Measurements from ENCODE around the gene UQCC3.
"Not testable (repeated sequence)": the region's sequence is repeated elsewhere in the genome, so short reads cannot be mapped to it uniquely, and the experiment has no call there.

Gene UQCC3

DNA sequence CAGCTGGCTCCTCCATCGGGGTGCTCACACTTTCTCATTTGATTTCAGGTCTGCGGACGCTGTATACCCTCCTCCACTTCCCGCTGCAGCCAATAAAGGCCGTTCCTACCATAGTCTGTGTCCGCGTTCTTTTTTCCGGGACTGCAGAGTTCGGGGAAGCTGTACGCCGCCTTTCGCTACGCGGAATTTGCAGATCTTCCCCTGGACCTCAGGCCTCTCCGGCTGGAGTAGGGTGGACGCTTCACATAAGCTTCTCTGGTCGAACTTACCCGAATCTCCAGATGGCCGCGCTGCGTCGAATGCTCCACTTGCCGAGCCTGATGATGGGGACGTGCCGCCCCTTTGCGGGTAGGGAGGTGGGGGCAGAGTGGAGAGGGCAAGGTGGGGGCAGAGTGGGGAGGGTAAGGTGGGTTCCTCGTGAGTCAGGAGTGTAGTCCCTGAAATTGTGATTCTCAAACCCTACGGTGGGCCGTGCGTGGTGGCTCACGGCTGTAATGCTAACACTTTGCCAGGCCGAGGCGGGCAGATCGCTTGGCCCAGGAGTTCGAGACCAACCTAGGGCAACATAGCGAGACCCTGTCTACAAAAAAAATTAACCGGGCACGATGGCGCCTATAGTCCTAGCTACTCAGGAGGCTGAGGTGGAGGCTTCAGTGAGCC is 5.7 kb upstream of the UQCC3 start:
- FAIRE-seq = no peak

DNA sequence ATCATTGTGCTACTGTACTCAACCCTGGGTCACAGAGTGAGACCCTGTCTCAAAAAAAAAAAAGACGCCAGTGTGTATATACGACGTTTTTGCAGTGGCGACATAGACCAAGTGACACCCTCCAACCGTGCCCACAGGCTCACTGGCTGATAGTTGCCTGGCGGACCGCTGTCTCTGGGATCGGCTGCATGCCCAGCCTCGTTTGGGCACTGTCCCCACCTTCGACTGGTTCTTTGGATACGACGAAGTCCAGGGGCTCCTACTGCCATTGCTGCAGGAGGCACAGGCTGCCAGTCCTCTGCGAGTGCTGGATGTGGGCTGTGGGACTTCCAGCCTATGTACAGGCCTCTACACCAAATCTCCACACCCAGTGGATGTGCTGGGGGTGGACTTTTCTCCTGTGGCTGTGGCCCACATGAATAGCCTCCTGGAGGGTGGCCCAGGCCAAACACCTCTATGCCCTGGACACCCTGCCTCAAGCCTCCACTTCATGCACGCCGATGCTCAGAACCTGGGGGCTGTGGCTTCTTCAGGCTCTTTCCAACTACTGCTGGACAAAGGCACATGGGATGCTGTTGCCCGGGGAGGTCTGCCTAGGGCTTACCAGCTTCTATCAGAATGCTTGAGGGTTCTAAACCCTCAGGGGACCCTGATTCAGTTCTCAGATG is 5.1 kb upstream of the UQCC3 start:
- no peak for FAIRE-seq

DNA sequence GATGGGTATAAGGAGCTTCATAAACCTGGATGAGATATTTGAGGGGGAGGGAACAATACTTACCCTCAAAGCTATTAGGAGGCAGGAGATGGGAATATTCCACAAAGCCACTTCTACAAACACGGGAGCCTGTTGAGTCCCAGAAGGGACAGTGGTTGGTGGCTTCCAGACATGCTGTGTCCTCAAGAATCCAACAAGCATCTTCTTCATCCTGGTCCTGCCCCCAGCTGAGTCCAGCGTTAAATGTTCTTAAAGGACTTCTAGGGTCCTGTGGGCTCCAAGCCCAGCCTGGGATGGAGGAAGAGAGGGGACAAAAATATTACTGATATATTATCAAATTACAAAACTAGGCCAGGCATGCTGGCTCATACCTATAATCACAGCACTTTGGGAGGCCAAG is 4.0 kb upstream of the UQCC3 start:
- no peak for FAIRE-seq

DNA sequence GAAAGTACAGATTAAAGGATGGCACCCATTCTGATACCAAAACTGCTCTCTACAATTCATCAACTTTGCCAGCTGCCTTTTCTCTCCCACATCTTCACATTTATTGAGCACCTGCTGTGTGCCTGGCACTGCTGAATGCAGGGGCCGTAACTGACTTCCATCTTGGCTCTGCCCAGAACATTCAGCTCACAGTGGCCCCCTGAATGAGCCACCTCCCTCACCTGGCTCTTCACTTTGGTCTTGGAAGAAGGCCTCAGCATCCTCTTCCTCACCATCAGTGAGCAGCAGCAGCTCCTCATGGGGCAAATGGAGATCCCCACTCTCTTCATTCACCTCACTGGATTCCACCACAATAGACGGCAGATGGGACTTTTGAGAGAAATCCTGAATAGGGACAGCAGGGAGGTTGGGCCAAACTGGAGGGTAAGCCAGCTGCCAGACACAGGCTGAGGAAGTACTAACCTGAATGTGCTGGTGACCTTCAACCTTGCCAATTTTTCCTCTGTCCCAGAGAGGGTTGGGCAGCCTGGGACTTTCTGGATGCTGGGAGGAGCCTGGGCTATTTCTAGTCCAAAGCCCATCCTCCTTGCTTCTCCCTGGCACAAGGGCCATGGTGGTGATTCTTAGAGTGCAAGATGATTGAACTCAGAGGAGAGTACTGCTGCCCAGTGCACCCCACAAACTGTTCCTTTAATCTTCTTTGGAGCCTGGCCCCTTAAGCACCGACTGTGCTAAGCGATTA is 1.9 kb upstream of the UQCC3 start:
- no peak for FAIRE-seq

DNA sequence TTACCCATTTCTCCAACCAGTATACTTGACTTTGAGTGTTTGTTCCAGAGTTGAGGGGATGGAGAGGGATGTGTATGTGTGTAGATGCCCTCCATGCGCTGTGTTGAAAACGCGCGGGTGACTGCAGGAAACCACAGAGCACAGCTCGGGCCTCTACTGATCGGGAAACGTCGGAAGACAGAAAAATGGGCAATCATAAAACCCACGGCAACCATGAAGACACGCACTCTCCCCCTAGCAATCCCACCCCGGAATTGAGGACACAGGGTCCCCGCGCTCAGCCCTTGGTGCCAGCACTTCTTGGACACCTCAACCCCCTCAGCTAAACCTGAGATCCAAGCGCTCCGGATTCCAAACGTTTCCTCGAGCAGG is 251 bp upstream of the UQCC3 start:
- FAIRE-seq = no peak

DNA sequence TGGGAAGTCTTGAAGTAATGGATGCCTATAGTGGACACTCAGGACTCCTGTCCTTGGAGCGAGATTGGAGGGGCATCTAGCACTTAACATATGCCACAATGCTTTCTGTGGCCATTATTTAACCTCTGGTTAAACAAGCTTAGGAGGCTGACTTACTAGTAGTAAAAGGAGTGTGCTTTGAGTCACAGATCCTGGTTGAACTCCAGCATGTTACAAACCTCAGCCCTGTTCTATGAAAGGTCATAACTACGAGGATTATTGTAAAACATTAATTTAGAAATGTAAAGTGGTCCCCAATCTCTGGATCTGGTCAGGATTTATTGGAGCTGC is 1.7 kb downstream of the UQCC3 start:
- no peak for FAIRE-seq

DNA sequence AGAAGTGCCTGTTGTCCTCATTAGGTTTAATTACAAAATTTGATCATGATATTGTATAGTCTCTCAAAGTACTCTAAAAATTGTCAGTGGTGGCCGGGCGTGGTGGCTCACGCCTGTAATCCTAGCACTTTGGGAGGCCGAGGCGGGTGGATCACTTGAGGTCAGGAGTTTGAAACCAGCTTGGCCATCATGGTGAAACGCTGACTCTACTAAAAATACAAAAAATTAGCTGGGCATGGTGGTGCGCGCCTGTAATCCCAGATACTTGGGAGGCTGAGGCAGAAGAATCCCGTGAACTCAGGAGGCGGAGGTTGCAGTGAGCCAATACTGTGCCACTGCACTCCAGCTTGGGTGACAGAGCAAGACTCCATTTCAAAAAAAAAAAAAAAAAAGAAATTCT is 3.9 kb downstream of the UQCC3 start:
- not testable (repeated sequence) for FAIRE-seq

DNA sequence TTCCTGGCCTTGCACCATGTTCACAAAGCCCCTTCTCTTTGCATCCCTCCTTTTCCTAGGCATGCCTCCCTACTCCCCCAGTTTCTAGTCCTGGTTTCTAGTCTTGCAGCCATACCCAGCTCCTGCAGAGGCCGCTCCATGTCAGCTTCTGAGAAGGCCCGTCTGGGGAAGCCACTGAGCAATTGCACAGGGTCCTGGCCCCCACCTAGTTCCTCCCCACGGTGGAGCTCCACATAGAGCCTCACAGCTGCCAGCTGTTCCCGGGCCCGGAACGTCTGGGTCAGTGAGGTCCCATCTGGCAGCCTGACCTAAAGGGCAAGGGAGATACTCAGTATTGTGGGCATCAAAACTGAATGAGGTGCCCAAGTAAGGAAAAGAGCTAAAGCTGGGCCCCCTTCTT is 5.2 kb downstream of the UQCC3 start:
- no peak for FAIRE-seq

DNA sequence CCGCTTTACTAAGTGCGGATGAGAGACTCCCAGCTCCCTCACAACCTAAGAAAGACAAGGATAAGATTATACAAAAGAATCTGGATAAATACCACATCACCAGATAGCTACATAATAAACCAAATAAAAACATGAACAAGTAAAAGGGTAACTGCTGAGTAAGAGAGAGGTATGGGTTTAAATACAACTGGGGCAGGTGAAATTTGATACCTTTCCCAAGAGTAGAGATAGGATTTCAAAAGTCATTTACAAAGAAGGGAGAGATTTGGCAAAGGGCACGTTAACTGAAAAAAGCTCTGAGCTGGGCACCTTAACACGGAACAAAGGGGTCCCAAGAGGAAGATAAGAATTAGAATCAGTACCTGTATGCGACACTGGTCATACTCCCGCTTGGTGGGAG is 5.7 kb downstream of the UQCC3 start:
- FAIRE-seq = no peak

DNA sequence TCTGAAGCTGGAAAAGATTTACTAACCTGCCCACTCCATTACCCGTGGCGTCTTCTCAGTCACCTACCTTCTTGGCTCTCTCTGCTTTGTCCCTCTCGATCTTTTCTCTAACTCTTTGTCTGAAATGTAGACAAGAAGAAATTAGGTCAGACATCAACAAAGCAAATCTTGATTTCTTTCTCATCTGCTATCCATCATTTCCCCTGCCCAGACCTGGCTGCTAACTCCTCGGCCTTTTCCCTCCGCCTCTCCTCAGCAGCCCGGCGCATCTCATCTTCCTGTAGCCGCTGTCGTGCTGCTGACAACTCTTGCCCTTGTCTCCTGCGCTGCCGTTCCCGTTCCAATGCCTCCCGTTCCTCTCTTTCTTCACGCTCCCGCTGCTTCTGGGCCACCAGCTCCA is 6.2 kb downstream of the UQCC3 start:
- no peak for FAIRE-seq

DNA sequence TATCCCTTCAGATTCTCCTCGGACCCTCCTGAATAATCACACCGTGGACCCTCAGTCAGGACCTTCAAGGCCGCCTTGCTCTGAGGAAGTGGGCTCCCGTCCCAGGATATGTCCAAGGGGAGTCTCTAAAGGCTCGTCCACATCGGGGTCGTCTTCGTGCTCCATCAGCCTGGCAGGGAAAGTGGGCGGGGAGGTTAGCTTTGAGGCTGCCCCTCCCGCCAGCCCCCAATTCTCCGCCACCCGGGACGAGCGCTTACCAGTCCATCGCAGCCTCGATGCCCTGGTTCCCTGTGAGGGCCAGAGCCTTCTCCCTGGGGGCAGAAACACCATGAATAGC is 6.9 kb downstream of the UQCC3 start:
- no peak for FAIRE-seq

DNA sequence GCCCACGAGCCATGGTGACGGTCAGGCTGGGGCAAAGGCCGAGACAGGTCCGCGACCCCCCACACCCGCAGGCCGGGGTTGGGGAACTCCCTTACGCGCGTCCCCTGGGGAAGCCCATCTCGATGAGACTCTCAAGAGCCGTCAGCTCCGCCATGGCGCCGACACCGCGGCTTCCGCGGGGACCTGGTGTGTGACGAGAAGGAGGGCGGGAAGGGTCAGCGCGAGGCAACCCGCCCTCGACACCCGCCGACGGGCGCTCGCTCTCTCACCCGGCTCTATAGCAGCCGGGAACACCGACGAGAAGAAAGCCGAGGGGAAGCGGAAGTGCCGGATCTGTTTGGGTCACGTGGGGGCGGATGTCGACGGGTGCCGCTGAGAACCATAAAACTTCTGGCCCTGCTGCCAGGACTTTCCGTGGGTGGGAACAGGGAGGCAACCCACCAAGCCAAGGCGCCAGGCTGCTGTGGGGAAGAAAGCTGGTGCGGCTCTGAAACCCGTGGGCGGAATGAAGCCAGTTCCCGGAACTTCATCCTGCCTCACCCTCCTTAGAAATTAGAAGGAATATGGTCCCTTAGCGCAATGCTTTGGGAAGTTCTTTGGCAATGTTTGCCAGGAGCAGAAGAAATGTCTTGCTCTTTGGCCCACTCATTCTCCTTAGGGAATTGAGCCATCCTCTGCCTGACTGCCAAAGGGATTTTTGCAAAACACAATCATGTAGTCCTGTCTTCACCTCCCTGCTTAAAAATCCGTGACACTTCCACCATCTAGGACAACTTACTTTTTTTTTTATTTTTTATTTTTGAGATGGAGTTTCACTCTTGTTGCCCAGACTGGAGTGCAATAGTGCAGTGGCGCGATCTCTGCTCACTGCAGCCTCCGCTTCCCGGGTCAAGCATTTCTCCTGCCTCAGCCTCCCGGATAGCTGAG is 7.6 kb downstream of the UQCC3 start, which contains the start of gene UBXN1:
UBXN1 (minus strand) TSS at position 304 of the 927 bp plus-strand sequence; CDS start at position 154, 150 bp downstream.
- no peak for FAIRE-seq

DNA sequence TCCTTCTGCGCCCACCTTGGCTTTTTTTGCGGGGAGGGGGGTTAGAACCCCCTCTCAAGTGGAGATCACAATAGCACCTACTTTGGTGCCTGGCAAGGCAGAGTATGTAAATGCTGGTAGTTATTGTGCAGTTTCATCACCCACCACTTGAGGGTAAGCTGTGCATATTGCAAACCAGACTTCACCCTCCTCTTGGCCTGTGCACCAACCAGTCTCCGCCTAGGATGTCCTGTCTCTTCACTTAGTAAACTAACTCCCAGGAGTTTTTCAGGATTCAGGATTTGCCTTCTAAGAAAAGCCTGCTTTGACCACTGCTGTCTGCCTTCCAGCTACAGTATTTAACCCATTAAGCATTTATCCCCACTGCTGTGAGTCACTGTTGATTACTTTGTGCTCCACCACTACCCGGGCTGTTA is 9.4 kb downstream of the UQCC3 start:
- no peak for FAIRE-seq

DNA sequence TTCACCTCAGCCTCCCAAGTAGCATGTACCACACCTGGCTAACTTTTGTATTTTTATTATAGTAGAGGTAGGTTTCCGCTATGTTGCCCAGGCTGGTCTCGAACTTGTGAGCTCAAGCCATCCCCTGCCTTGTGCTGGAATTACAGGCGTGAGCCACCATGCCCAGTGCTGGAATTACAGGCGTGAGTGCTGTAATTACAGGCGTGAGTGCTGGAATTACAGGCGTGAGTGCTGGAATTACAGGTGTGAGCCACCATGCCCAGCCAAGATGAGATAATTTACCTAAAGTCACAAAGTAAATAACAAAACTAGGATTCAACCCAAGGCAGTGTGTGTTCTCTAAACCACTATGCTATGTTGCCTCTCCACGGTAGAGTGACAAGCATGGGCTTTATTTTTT is 11.0 kb downstream of the UQCC3 start:
- FAIRE-seq = no peak

DNA sequence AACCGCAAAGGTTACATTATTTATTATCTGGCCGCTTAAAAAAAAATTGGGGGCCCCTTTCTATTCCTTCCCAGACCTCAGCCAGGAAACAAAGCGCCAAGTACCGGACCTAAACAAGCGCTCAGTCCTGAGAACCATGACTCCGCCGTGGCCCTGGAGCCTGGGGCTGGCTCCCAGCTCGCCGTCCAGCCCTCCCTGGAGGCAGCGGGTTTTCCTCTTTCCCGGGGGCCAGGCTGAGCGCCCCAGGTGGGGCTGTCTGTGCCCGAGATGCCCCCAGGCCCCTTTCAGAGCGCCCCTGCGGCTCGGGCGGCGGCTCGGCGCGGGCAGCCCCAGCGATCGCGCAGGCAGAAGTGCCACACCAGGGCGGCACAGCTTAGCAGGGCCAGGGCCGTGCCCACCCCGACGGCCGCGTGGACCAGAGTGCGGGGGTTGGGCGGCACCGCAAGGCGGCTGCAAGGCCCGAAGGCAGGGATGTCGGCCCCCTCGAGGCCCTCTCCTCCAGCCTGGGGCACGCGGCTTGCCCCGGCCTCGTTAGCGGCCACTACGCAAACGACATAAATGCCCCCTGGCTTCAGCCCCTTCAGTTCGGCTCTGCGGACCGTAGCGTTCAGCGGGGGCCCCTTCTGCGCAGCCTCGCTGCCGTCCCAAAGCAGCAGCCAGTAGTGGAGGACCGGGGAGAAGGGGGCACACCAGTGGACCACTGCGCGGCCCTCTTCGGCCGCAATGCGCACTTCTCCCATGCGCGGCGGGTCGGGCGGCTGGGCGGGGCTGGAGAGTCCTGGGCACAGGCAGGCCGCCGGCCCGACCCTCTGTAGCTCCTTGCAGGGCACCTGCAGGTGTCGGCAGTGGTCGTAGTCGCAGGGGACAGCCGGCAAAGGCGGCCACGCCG is 16.3 kb downstream of the UQCC3 start:
- FAIRE-seq = no peak

DNA sequence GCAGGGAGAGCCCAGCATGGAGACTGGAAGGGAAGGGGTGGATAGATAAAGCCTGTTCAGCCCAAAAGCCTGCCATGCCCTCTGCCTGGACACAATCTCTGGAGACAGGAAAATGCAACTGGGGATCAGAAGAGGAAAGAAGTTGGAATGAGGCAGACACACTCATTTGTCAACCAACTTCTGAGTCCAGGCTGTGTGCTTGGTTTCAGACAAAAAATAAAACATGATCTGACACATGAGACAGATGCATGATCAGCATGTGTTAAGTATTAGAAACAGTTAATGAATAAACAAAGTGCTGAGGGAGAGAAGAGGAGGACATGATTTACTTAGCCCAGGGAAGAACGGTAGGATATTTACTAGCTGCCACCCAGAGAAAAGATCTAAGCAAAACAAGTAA is 17.0 kb downstream of the UQCC3 start:
- no peak for FAIRE-seq

DNA sequence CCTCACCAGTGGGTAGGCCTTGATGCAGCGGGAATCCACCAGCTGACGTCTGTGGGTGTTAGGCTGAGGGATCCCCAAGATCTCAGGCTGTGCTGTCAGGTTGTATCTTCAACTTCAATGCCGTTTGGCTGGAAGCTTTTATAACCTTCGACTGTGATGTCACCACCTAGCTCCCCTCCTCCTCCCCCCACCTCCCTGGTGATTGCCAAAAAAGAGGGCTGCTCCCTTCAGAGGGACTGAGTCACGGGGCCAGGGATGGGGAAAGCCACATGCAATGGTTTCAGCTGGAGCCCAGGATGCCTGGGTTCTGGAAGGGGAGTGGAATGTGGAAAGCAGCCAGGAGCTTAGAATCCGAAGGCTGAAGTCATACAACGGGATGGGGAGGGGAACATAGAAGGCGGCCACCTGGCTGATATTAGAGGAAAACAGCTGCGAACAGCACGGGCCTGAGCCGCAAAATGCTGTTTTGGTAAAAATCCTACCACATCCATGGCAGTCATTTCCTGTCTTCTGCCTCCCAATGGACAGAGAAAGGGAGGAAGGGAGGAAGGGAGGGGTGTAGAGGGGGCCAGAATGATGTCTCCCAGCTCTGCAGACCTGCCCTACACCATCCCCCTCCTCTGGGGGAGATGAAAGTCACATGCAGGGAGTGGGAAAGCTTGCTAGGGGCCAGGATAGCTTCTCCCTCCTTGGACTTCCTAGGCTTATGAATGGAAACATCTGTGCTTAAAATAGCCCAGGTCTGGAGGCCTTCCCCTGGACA is 18.1 kb downstream of the UQCC3 start, which contains the start of gene LRRN4CL:
LRRN4CL (minus strand) TSS at position 110 of the 763 bp plus-strand sequence. CDS start 1,022 bp downstream, outside the sequence.
- no peak for FAIRE-seq

DNA sequence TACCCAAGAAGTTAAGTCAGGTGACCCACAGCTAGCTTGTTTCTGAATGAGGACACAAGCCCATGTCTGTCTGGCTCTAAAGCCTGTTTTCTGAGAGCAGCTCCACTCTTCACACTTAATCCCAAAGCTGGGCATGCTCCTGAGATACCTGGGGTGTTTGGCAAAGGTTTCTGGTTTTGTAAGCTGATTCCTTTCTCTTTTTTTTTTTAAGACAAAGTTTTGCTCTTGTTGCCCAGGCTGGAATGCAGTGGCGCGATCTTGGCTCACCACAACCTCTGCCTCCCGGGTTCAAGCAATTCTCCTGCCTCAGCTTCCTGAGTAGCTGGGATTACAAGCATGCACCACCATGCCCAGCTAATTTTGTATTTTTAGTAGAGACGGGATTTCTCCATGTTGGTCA is 22.2 kb downstream of the UQCC3 start:
- not testable (repeated sequence) for FAIRE-seq

DNA sequence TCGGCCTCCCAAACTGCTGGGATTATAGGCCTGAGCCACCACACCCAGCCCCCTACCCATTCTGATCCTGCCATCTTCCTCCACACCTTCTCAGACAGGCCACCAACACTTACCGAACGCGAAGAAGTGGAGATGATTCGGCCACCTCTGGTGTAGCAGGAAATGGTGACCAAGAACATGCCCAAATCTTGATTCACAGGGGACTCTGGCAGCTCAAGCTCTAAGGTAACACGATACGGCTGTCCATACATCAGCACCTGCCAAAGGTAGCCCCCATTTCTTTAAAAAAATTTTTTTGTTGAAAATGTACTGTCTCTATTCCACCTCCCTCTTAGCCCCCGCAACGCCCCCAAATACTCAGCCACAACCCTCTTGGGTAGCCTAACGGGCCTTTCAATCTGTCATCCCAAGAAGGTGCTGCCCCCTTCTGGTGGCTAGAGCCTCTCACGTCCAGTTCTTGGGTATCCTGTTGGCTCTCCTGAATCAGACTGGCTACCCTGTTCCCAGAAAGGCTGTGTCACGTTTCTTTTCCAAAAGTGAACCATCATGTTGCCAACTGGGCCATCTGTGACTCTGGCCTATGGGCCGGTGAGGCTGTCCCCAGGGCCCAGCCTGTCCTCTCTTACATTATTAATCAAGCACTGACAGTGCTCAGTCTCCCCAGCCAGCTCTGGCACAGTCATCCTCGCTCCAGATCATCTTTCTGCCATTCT is 23.1 kb downstream of the UQCC3 start:
- no peak for FAIRE-seq

DNA sequence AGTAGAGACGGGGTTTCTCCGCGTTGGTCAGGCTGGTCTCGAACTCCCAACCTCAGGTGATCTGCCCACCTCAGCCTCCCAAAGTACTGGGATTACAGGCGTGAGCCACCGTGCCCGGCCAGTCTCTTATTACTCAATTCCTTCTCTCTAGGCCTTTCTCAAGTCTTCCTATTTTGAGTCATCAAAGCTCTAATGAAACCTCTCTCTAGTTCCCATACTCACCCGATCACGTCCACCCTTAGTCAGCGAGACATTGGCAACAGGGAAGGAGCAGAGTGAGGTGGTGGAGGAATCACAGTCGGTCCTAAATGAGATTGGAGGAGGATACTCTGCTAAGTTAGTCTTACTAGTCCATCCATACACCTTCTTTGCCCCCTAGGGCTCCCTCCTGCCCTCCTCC is 30.8 kb downstream of the UQCC3 start:
- no peak for FAIRE-seq

All from colon (tissue), 2 donors.